GM18520 (cell line): Measurements from ENCODE around the gene DLG2.
"Not testable (repeated sequence)": the region's sequence is repeated elsewhere in the genome, so short reads cannot be mapped to it uniquely, and the experiment has no call there.

ENCODE experiments used
- ATAC-seq: cut with Tn5 transposase; IDR thresholded peaks from one replicate; pipeline ENCODE4 v1.9.1; 2021; ENCODE audit not compliant: unreplicated experiment

Gene DLG2

DNA sequence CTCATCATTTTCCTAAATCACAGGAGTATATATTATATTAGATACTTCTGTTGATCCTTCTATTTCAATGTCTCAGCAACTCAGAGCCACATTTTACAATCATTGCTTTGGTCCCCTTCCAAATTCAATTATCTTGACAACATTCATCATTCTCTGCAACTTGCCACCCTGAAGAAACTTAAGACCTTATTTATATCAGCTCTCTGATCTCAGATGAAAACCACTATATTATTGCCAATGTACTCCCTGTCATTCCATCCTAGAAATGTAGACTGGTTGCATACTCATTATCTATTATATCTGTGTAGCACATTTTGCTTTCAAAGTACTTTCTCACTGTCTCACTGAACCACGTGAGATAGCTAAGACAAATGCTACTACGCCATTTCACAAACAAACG, 379.3 kb downstream of the DLG2 start:
- no peak for ATAC-seq

DNA sequence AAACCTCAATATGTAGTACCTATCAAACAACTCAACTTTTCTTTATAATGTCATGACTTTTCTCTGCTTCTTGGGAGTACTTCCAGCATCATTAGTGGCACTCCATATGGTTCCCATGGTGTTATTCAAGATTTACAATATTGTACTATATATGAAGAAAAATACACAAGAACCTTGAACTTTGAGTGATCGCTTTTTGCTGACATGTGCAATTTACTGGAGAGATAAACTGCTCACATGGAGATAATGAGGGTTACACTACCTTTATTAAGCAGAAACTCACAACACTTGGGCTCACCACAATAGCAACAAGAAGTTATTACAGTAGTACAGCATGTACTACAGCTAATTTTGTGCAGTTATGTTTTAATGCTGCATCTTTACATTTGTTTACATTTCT, 388.2 kb downstream of the DLG2 start:
- no peak for ATAC-seq

DNA sequence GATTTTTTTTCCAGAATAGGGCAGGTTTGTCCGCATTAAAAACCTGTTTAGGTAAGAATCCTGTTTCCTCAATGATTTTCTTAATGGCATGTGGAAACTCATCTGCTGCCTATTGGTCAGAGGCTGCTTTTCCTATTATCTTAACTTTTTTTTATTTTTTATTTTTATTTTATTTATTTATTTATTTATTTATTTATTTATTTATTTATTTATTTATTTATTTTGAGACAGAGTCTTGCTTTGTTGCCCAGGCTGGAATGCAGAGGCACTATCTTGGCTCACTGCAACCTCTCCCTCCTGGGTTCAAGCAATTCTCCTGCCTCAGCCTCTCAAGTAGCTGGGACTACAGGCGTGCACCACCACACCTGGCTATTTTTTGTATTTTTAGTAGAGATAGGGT, 389.1 kb downstream of the DLG2 start:
- not testable (repeated sequence) for ATAC-seq

DNA sequence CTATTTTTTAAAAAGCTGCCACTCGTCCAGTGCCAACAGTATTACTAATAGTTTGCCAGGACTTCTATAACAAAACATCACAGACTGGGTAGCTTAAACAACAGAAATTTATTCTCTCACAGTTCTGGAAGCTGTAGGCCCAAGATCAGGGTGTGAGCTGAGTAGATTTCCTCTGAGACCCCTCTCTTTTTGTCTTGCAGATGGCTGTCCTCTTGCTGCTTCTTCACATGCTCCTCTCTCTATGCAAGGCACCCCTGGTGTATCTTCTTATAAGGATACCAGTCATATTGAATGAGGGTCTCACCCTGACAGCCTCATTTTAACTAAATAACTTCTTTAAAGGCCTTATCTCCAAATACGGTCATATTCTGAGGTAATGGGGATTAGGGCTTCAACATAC, 390.9 kb downstream of the DLG2 start:
- no peak for ATAC-seq

DNA sequence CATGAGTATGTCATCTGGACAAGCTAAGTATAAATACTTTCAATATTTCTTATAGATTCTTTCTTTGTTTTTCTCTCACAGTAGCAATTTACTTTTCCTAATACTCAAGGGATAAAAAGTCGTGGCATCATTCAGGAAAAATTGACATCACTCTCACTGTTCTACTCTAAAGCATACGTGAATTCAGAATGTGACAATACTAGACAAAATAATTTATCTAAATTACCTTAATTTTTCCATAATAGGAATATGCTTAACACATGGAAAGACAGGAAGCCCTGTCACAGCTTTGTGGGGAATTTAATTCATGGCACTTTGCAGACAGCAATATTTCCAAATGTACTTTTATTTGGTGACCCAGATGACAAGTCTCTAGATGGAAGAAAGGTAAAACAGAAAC, 394.6 kb downstream of the DLG2 start:
- ATAC-seq: no peak

DNA sequence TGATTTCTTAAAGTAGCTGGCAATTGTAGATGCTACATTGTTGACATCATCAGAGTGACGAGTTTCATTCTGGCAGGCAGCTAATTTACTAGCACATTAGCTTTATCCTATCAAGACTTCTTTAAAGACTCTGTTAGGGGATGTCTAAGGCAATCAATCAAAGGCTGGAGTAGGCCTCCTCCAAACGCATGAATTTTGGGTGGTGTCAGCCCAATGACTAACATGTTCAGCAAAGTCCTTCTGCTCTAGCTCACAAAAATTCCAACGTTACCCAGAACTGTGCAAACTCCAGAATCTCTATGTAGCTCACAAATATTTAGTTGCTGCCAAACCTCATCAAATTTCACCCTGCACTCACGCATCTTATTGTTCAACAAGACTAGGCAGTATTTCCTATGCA, 395.6 kb downstream of the DLG2 start:
- no peak for ATAC-seq

DNA sequence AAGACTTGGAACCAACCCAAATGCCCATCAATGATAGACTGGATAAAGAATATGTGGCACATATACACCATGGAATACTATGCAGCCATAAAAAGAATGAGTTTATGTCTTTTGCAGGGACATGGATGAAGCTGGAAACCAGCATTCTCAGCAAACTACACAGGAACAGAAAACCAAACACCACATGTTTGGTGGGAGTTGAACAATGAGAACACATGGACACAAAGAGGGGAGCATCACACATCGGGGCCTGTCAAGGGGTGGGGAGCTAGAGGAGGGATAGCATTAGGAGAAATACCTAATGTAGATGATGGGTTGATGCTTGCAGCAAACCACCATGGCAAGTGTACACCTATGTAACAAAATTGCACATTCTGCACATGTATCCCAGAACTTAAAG, 397.4 kb downstream of the DLG2 start:
- not testable (repeated sequence) for ATAC-seq

DNA sequence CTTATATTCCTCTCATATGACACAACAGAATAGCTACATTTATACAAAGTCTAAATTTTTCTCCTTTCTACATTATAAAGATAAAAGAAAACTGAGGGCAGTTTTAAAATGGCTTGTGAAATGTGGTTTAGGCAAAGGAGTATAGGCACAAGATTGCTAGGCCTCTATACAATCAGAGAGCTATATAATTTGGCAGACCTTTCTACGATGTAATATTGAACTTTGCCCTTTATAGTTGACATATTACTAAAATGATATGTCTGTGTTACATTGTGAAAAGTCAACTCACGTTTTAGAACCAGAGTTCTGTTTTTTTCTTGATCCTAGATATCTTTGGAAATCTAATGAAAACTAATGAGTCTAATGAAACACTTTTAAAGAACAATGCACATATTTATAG, 430.2 kb downstream of the DLG2 start:
- ATAC-seq: no peak

DNA sequence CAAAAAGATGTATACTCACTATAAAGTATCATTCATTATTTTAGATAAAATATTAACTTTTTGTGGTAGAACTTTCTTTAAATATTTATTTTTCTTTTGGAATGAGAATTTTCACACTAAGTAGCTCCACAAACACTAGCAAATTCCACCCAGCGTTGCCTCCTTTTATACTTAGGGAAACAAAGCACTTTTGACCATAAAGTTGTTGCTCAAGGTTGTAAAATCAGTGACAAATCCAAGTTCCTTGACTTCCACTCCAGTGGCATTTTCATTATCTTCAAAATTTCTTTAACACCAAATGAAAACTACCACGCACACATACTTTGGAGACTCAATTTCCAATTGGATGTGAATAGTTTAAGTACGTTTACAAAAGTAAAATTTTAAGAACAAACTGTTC, 431.2 kb downstream of the DLG2 start:
- no peak for ATAC-seq

DNA sequence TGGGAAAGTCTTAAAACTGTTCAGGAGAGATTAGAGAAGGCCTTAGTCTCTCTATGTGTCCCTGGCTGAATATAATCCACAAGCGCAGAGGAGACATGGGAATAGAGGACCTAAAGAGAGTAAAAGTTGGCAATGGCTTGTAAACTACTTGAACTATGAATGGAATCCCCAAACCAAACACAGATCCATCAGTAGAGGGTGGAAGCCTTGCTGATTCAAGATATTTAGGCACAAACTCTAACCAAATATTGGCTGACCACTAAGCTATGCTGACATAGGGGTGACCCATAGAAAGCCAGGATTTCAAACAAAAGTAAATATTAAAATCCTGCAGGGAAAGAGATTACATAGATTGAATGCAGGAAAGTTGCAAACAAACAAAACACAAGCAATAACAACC, 439.2 kb downstream of the DLG2 start:
- ATAC-seq: no peak

DNA sequence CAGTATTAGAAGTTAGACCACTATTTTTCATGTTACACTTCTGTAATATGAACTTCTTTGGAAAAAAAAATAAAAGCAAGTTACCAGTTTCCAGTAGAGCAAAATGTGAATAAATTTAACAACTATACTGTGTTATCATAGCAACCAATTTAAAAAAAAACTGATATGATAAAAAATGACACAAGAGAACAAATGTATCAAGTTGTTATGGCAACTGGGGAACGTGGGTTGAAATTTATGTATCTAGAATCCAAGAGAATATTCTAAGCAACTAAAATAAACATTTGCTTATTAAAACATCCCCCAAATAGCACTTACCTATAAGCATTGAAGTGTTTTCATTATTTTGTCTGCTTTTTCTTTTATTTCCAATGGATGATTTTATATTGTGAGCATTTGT, 442.4 kb downstream of the DLG2 start:
- no peak for ATAC-seq

DNA sequence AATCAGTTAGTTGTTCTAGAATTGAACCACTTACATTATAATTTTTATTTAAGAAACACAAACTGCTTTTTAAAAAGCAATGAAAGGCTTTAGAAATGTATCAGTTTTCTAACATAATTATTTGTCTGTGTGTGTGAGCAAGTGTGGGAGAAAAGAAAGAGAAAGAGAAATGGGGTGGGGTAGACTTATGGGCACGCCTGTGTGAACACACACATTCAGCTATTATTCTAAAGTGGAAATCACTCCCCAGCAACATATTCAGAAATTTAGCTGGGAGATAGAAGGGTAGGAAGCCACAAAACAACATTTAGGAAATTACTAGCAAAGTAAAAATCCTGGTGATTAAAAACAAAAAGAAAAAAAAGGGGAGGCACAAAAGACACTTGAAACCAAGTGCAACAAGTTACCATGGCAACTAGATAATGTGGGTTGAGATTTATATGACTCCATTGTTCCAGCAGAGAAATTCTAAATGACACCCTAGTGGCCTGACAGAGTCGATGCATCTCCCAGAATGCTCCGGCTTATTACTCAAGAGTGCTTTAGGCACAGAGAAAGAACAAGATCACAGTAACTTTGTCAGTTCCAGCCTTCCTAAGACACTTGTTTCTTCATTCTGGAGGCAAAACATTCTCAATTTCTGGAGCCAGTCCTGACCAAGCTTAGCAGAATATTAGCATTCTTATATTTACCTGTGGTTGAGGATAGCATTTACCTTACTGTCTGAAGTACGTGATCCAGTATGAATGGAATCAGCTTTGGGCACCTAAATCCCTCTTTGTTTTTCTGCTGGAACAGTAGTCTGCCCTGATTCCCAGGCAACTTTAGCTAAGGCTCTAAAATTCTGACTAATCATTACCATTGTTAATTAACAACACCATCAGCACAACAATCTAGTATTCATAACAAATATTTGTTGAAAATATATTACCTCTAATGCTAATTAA, 444.4 kb downstream of the DLG2 start:
- ATAC-seq: no peak

DNA sequence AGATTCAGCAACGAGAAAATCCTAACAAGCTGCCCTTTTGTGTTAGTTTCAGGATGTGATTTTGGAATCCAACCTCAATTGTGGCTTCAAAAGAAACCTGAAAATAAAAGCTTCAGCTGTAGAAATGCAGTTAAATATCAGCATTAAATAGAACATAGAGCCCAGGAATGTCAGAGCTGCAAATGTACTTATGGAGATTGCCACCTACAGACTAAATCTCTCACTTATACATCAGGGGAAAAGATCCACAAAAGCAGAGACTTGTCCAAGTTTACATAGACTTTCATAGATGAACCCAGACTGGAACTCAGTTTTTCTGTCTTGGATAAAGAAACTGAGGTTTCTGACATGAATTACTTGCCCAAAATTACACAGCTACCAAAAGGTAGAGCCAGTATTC, 446.6 kb downstream of the DLG2 start:
- no peak for ATAC-seq

DNA sequence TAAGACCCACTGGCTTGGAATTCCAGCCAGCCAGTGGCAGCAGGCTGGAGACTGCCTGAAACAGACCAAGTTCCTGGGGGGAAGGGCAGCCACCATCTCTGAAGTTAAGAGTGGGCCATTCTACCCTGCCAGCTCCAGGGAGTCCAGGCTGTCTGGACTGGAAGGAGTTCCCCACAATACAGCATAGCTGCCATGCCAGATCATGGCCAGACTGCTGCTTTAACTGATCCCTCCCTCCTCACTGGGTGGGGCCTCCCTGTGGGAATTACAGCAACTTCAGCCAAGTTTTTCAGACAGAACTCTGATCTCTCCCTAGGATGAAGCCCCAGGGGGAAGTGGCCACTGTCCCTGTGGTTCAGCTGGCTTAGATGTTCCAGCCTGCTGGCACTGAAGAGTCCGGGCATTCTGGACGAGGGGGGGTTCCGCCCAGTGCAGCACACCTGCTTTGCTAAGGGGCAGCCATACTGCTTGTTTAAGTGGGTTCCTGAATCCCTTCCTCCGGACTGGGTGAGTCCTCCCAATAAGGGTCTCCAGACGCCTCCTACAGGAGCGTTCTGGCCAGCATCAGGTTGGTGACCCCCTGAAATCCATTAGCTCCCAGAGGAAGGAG, 455.4 kb downstream of the DLG2 start:
- ATAC-seq: no peak

DNA sequence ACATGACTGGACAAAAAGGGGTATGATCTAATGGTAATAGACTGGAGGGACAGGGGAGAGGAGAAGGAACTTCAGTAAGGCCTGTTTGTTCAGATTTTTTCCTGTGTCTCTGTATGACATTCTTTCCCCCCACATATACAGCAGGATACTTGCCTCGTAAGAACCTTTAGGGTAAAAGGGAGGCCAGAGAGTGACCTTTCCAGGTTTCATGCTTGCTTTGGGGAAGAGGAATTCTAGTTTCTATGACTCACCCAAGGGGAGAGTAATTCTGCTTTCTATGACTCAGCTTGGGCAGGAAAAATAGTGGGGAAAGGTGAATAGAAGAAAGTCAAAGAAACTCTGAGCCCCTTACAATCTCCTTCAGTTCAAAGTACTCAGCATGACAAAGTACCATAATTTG, 457.0 kb downstream of the DLG2 start:
- no peak for ATAC-seq

DNA sequence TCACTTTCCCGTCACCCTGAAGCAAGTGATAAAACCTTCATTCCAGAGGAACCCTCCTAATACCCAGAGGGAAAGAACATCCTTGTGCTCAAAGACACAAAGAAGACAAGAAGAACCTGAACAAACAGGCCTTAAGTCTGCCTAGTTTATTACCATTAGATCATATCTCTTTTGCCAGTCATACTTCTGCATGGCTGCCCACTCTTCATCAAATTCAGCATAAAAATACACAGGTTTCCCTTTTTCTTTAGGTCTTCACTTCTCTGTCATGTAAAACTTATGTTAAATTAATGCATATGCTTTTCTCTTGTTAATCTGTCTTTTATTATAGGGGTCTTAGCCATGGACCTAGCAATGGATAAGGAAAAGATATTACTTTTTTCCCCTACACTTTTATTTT, 459.7 kb downstream of the DLG2 start:
- no peak for ATAC-seq

DNA sequence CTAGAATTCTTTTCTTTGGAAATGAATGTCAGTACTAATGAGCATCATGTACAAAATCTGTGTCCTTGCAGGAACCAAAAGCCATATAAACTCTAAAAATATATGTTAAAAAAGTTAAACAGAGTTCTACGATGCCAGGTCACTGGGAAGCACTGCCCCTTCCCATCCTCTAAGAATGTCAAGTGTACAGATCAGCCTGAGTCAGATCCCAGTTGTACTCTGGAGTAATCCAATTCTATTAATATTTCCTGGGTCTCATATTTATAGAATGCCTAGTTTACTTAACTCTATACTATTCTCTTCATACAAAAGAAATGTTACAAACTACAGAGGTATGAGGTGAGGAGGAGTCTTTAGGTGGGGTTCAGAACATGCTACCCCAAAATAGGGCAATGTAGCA, 460.1 kb downstream of the DLG2 start:
- no peak for ATAC-seq

DNA sequence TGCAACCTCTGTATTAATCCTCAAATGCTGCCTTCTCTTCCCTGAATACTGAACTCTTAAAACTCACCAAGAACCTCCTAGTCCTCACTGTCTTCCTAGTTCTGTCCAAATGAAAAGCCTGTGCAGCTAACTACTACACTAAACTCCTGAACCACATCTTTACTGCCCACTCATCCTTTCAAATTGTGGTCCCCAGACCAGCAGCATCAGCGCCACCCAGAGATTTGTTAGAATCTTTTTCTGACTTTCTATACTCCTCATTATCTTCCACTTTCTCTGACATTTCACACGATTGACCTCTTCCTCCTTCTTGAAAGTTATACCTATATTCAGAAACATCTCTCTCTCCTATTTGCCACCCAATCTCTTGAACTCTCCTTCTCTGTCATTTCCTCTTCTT, 461.3 kb downstream of the DLG2 start:
- no peak for ATAC-seq

DNA sequence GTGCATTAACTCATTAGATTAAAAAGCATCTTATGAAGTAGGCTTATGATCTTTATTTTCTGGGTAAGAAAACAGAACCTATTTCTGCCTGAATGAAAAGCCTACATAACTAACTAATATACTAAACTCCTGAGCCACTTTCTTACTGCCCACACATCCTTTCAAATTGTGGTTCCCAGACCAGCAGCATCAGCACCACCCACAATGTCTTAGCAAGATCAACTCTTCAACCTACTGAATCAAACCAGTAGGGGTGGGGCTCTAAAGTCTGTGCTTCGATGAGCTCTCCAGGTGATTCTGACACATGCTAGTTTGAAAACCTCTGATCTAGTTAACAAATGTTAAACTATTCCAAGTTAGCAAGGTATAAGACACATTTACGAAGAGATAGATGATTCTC, 462.4 kb downstream of the DLG2 start:
- no peak for ATAC-seq

DNA sequence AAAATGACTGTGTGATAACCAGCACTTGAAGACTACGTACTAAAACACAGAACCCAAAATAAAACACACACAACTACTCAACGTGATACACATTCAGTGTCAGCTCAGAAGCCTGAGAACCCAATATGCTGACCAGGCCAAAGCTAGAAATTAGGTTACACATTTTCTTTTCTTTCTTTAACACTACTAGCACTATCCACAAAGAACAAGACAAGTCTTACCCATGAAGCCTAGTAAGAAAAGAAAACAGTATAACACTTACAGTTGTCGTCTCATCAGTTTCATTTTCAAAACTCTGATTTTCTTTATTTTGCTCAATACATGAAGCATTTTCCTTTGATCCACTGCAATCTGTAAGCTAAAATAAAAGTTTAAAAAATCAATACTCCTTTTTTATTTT, 472.9 kb downstream of the DLG2 start:
- no peak for ATAC-seq

DNA sequence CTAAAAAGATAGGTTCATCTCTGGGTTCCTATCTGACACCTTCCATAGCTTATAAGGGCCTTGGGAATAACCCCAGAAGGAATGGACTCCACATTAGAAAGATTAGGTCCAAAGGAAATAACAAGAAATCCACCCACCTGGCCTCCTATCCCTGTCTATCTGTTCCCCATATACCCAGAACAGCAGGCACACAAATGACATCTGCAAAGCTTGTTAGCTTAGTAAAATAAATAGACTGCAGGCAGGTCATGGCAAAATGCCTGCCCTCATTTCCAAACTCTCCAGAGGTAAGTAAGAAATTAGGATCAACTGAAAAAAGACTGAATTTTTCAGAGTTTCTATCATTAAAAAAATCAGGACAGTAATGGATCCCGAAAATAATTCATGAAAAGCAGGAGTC, 489.5 kb downstream of the DLG2 start:
- no peak for ATAC-seq

DNA sequence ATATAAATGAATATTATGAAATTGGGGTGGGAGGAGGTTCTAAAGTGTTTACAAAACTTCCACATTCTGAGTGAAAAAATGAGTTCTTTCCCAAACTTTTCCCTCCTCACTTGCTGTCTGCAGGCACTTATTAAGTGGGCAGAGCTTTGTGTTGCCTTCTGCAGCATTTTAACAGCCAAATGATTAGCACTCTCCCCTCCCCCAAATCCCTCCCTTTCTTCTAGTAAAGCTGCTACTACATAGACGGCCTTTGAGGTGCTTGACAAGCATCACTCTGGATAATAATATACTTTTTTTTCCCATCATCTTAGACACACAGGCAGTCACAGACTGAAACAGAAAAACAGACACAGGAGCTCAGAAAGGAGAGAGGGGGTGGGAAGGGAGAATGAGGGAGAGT, 493.5 kb downstream of the DLG2 start:
- no peak for ATAC-seq
